K562 (cell line): Measurements from ENCODE around the gene ERAP2. TPM values are rescaled to one million over a fixed set of nuclear protein-coding genes. Genes with fewer than 3 reads are reported as not detected.

ENCODE experiments used
- BMI1 ChIP-seq: fragments of 150-350 bp; IDR thresholded peaks from 2 replicates; pipeline ENCODE4 v1.6.1; 2014; ENCODE audit warnings: low read length
- CBFA2T3 ChIP-seq: fragments of 450-650 bp; IDR thresholded peaks from 2 replicates; pipeline ENCODE4 v1.6.1; 2017
- CCAR2 ChIP-seq: fragments of 200-400 bp; formaldehyde crosslinking; IDR thresholded peaks from 2 replicates; pipeline ENCODE4 v1.6.1; 2017; ENCODE audit warnings: mild to moderate bottlenecking, low read depth, low read length
- COPS2 ChIP-seq: fragments of 450-650 bp; conservative IDR thresholded peaks from 2 replicates; pipeline ENCODE4 v1.6.1; 2016; ENCODE audit warnings: mild to moderate bottlenecking, moderate library complexity
- ETV6 ChIP-seq, 3 experiments: fragments of 150-350 bp in 1 of 3; sonication (generic) in 1 of 3; formaldehyde crosslinking in 1 of 3; IDR thresholded peaks; 2 replicates each; pipeline versions ENCODE4 v1.6.1 to v1.8.0; 2014 to 2022; ENCODE audit warnings: borderline replicate concordance in 2 of 3, low read depth in 2 of 3, antibody characterized with exemption in 1 of 3, low read length in 1 of 3, mild to moderate bottlenecking in 1 of 3, missing genetic modification reagents in 1 of 3
- FOXK2 ChIP-seq, 2 experiments: fragments of 450-650 bp; IDR thresholded peaks in 1 of 2; conservative IDR thresholded peaks in 1 of 2; 2 replicates each; pipeline ENCODE4 v1.6.1; 2016; ENCODE audit warnings: low read depth in 2 of 2, mild to moderate bottlenecking in 1 of 2
- HDAC3 ChIP-seq: fragments of 450-650 bp; IDR thresholded peaks from 2 replicates; pipeline ENCODE4 v1.6.1; 2018; ENCODE audit warnings: borderline replicate concordance, mild to moderate bottlenecking, moderate library complexity; ENCODE audit not compliant: partially characterized antibody
- HNRNPUL1 ChIP-seq: fragments of 200-400 bp; formaldehyde crosslinking; IDR thresholded peaks from 2 replicates; pipeline ENCODE4 v1.6.1; 2017; ENCODE audit warnings: low read length
- HSF4 ChIP-seq: fragments of 250-450 bp; sonication (Bioruptor Pico); IDR thresholded peaks from 2 replicates; pipeline ENCODE4 v2.1.2; 2022; ENCODE audit warnings: mild to moderate bottlenecking, moderate library complexity, borderline replicate concordance
- ILF3 ChIP-seq: fragments of 450-650 bp; IDR thresholded peaks from 2 replicates; pipeline ENCODE4 v1.6.1; 2018; ENCODE audit warnings: antibody characterized with exemption, mild to moderate bottlenecking, moderate library complexity, borderline replicate concordance
- KLF13 ChIP-seq: fragments of 450-650 bp; IDR thresholded peaks from 2 replicates; pipeline ENCODE4 v1.6.1; 2016; ENCODE audit warnings: missing genetic modification characterization, low read depth, mild to moderate bottlenecking, missing compliant biosample characterization, moderate library complexity, borderline replicate concordance
- LEF1 ChIP-seq: fragments of 450-650 bp; IDR thresholded peaks from 2 replicates; pipeline ENCODE4 v1.6.1; 2016; ENCODE audit warnings: mild to moderate bottlenecking
- MTA1 ChIP-seq: fragments of 450-650 bp; IDR thresholded peaks from 2 replicates; pipeline ENCODE4 v1.6.1; 2017; ENCODE audit warnings: borderline replicate concordance
- MYBL2 ChIP-seq, 2 experiments: fragments of 450-650 bp in 1 of 2; sonication (generic) in 1 of 2; formaldehyde crosslinking in 1 of 2; IDR thresholded peaks; 2 replicates each; pipeline versions ENCODE4 v1.6.1 to v1.8.1; 2017 to 2022; ENCODE audit warnings: borderline replicate concordance in 1 of 2, inconsistent platforms in 1 of 2, low read depth in 1 of 2, mild to moderate bottlenecking in 1 of 2, missing genetic modification reagents in 1 of 2, moderate library complexity in 1 of 2
- NELFE ChIP-seq: IDR thresholded peaks from 2 replicates; pipeline ENCODE4 v1.6.1; 2011; ENCODE audit warnings: mild to moderate bottlenecking; ENCODE audit not compliant: insufficient read depth, insufficient read length
- POLR2AphosphoS5 ChIP-seq: IDR thresholded peaks from 2 replicates; pipeline ENCODE4 v1.6.1; 2011; ENCODE audit warnings: mild to moderate bottlenecking, low read depth, low read length, moderate library complexity; ENCODE audit not compliant: control insufficient read depth, insufficient read depth
- RAD51 ChIP-seq: fragments of 450-650 bp; IDR thresholded peaks from 2 replicates; pipeline ENCODE4 v1.7.1; 2016; ENCODE audit warnings: low read depth, mild to moderate bottlenecking, borderline replicate concordance
- RCOR1 ChIP-seq, 2 experiments: IDR thresholded peaks; 2 replicates each; pipeline ENCODE4 v1.6.1; 2012; ENCODE audit warnings: low read depth in 2 of 2, low read length in 2 of 2, borderline replicate concordance in 1 of 2, improper control_type of control experiment in 1 of 2
- RFX5 ChIP-seq: IDR thresholded peaks from 2 replicates; pipeline ENCODE4 v1.6.1; 2011; ENCODE audit warnings: low read depth, mild to moderate bottlenecking, improper control_type of control experiment, low read length
- TAF9B ChIP-seq: fragments of 450-650 bp; IDR thresholded peaks from 2 replicates; pipeline ENCODE4 v1.6.1; 2018; ENCODE audit warnings: mild to moderate bottlenecking; ENCODE audit not compliant: partially characterized antibody
- TRIM24 ChIP-seq, 2 experiments: fragments of 450-650 bp; IDR thresholded peaks; 2 replicates each; pipeline ENCODE4 v1.6.1; 2016
- ZNF232 ChIP-seq: sonication (generic); formaldehyde crosslinking; IDR thresholded peaks from 2 replicates; pipeline ENCODE4 v1.8.0; 2022; ENCODE audit warnings: mild to moderate bottlenecking, missing genetic modification reagents
- ZNF316 ChIP-seq: fragments of 450-650 bp; IDR thresholded peaks from 2 replicates; pipeline ENCODE4 v1.6.1; 2016
- ZNF354B ChIP-seq: fragments of 250-450 bp; sonication (Bioruptor Pico); IDR thresholded peaks from 2 replicates; pipeline ENCODE4 v1.4.0; 2020
- ZNF511 ChIP-seq: sonication (generic); formaldehyde crosslinking; IDR thresholded peaks from 2 replicates; pipeline ENCODE4 v1.8.0; 2022; ENCODE audit warnings: mild to moderate bottlenecking, missing genetic modification reagents
- ZNF764 ChIP-seq: fragments of 250-450 bp; sonication (Bioruptor Pico); IDR thresholded peaks from 2 replicates; pipeline ENCODE4 v1.4.0; 2020; ENCODE audit warnings: low read depth, mild to moderate bottlenecking, moderate library complexity
- polyA plus RNA-seq, 8 experiments: library from polyadenylated mRNA; depleted of rRNA in 4 of 8; stranded (reverse) in 5 of 8; unstranded in 3 of 8; fragments of >200 nt; fragmentation: Nextera tagmentation in 2 of 8; fragmentation: Illumina TruSeq in 1 of 8; extraction: Ambion mirVana in 2 of 8; extraction: Trizol in 1 of 8; gene quantifications; 2 replicates each; pipeline versions ENCODE4 v1.2.1 to v1.2.3, GENCODE V29; 2011 to 2014; ENCODE audit warnings: inconsistent platforms in 1 of 8, missing spikeins in 1 of 8
- total RNA-seq, 7 experiments: library from RNA; depleted of rRNA in 6 of 7; stranded (reverse); fragments of >200 nt in 6 of 7; fragmentation: Illumina TruSeq in 2 of 7; extraction: Trizol in 2 of 7; gene quantifications; 2 replicates each; pipeline versions ENCODE4 v1.2.1 to v1.2.3, GENCODE V29; 2011 to 2021; ENCODE audit warnings: low replicate concordance in 1 of 7
- TF ChIP-seq, protein P1 (sequence below): sonication (generic); formaldehyde crosslinking; IDR thresholded peaks from 2 replicates; pipeline ENCODE4 v1.8.1; 2023; ENCODE audit warnings: mild to moderate bottlenecking, missing genetic modification reagents
- TF ChIP-seq, protein P2 (sequence below): sonication (generic); formaldehyde crosslinking; IDR thresholded peaks from 2 replicates; pipeline ENCODE4 v1.8.1; 2022; ENCODE audit warnings: missing genetic modification reagents

Gene ERAP2
- total and polyA plus RNA-seq, 9 of the 15 experiments (the other 6 are each of a cell fraction or from before 2014, with no cell fraction given) = 0.93 to 4.0 (median 2.1) TPM

- peak; percentile 63 for TF ChIP-seq POLR2AphosphoS5
- no peak for TF ChIP-seq HSF4 (CRISPR knock-in tag)
- TF ChIP-seq COPS2 = no peak
- TF ChIP-seq, protein P1, sequence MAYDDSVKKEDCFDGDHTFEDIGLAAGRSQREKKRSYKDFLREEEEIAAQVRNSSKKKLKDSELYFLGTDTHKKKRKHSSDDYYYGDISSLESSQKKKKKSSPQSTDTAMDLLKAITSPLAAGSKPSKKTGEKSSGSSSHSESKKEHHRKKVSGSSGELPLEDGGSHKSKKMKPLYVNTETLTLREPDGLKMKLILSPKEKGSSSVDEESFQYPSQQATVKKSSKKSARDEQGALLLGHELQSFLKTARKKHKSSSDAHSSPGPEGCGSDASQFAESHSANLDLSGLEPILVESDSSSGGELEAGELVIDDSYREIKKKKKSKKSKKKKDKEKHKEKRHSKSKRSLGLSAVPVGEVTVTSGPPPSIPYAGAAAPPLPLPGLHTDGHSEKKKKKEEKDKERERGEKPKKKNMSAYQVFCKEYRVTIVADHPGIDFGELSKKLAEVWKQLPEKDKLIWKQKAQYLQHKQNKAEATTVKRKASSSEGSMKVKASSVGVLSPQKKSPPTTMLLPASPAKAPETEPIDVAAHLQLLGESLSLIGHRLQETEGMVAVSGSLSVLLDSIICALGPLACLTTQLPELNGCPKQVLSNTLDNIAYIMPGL (CRISPR knock-in tag) = no peak
- no peak for TF ChIP-seq CCAR2
- no peak for TF ChIP-seq HNRNPUL1
- peak; percentile 85 for TF ChIP-seq LEF1
- TF ChIP-seq FOXK2 (conservative IDR thresholded peaks at IDR 0.05 in 1 of 2, IDR thresholded peaks at IDR 0.05 in 1 of 2; ENCODE audit: low read depth in 2 of 2) = no peak
- peak in 1 of 2 experiments; percentile 57; a peak in 1 of 4 replicates for TF ChIP-seq TRIM24 (IDR thresholded peaks at IDR 0.05)
- TF ChIP-seq BMI1 = no peak
- TF ChIP-seq ZNF511 (CRISPR knock-in tag) = no peak
- no peak for TF ChIP-seq ETV6 (IDR thresholded peaks at IDR 0.05; ENCODE audit: borderline replicate concordance in 1 of 2, low read depth in 2 of 2, low read length in 1 of 2)
- TF ChIP-seq ETV6 (CRISPR knock-in tag; IDR thresholded peaks at IDR 0.05; ENCODE audit: borderline replicate concordance) = no peak
- TF ChIP-seq ILF3 = no peak
- peak; percentile 64 for TF ChIP-seq ZNF316
- TF ChIP-seq MTA1 = peak; percentile 42; the same call in 1 of the 2 replicates
- TF ChIP-seq RCOR1 (IDR thresholded peaks at IDR 0.05; ENCODE audit: borderline replicate concordance in 1 of 2, low read depth in 2 of 2, low read length in 2 of 2) = peak in 1 of 2 experiments; percentile 63; a peak in 1 of 4 replicates
- TF ChIP-seq, protein P2, sequence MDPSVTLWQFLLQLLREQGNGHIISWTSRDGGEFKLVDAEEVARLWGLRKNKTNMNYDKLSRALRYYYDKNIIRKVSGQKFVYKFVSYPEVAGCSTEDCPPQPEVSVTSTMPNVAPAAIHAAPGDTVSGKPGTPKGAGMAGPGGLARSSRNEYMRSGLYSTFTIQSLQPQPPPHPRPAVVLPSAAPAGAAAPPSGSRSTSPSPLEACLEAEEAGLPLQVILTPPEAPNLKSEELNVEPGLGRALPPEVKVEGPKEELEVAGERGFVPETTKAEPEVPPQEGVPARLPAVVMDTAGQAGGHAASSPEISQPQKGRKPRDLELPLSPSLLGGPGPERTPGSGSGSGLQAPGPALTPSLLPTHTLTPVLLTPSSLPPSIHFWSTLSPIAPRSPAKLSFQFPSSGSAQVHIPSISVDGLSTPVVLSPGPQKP (CRISPR knock-in tag) = no peak
- TF ChIP-seq ZNF764 (CRISPR knock-in tag) = no peak
- no peak for TF ChIP-seq ZNF354B (CRISPR knock-in tag)
- TF ChIP-seq RAD51 = peak; percentile 47; the same call in 1 of the 2 replicates
- TF ChIP-seq HDAC3 = peak; percentile 43
- peak; percentile 43 for TF ChIP-seq TAF9B
- no peak; the same call in 1 of the 2 replicates for TF ChIP-seq MYBL2 (IDR thresholded peaks at IDR 0.05; ENCODE audit: low read depth)
- no peak for TF ChIP-seq MYBL2 (CRISPR knock-in tag; IDR thresholded peaks at IDR 0.05; ENCODE audit: borderline replicate concordance)
- TF ChIP-seq NELFE = no peak
- TF ChIP-seq KLF13 (tag) = no peak
- no peak for TF ChIP-seq RFX5
- peak; percentile 78 for TF ChIP-seq CBFA2T3
- TF ChIP-seq ZNF232 (CRISPR knock-in tag) = no peak
Measured at GRCh38 chr5:96930058-96930457, 53.8 kb downstream of the ERAP2 start (continued).
